Fibroblast of the conjunctiva (primary cell): ENCODE results near the gene LGR4.

ENCODE experiments used
- DNase-seq: peaks from one replicate; pipeline ENCODE4 v3.0.0-alpha.2; 2010; ENCODE audit warnings: low read depth

The LGR4 gene

GRCh38 chr11:27482793-27483192, 10.2 kb upstream of the LGR4 start:
- no peak for DNase-seq

- no peak for DNase-seq
Measured at GRCh38 chr11:27481992-27482391, 9.4 kb upstream of the LGR4 start.

GRCh38 chr11:27477831-27478230, 5.2 kb upstream of the LGR4 start:
- DNase-seq: no peak

DNA sequence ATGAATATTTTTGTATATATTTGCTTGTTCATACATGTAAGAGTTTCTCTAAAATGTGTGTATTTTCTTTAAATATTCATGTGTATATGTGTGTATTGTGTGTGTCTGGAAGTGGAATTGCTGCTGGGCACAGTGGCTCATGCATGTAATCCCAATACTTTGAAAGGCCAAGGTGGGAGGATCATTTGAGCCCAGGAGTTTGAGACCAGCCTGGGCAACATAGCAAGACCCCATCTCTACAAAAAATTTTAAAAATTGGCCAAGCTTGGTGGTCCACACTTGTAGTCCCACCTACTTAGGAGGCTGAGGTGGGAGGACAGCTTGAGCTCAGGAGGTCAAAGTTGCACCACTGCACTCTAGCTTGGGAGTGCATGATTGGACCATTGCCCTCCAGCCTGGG, 4.7 kb upstream of the LGR4 start:
- DNase-seq: no peak

- no peak for DNase-seq
Measured at GRCh38 chr11:27475622-27476021, 3.0 kb upstream of the LGR4 start.

DNA sequence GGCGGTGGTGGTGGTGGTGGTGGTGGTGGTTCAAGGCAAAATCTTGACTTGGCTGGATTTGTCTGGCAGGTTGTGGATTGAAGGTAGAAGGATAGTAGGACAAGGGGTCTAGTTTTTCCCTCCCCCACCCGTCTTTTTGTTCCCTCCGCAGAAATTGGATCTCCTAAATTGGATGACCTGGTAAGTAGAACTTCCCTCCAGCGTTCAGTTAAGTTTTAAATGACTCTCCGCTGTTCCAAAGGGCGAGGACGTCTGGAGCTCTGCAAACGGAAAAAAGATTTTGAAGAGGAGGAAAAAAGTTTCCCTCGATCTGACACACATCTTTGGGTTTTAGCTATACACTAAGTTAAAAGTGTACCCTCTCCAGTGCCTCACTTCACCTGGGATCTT, 422 bp upstream of the LGR4 start:
- DNase-seq: no peak

GRCh38 chr11:27471589-27472397, 797 bp downstream of the LGR4 start:
- DNase-seq: no peak

GRCh38 chr11:27470826-27471588, 1.6 kb downstream of the LGR4 start:
- DNase-seq: no peak

GRCh38 chr11:27470166-27470565, 2.4 kb downstream of the LGR4 start:
- no peak for DNase-seq

- DNase-seq: no peak
Measured at GRCh38 chr11:27468995-27469695, 3.4 kb downstream of the LGR4 start.

DNA sequence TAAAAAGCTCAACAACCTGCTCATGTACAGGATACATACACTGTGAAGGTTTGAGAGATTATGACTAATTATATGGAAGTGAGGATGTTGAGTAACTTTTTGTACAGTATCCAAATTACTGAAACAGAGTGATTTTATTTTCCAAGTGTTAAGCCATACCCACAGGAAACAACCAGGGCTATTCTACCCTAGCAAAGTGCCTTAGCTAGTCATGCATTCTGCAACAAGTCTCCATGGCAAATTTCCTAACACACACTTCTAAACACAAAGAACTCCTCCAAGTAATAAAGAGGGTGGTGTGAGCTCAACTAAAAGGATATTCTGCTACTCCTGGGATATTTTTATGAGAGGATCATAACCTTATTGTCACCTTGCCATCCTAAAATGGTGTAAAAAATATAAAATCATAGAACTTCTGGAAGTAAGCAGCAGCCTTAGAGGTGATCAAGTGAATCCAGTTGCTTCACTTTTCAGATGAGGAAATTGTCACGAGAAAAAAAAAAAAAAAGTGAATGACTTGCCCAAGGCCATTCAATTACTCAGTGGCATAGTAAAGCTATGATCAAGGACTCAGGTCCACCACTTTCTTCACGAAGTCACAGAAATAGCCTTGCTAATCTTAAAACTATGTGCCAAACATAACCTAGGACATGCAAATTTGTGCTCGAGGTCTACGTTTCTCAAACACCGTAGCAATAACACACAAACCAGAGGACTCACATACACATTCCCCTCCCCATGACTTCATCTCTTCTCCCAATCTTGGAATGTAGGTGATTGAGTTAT, 4.2 kb downstream of the LGR4 start:
- DNase-seq: peak; percentile 55

DNA sequence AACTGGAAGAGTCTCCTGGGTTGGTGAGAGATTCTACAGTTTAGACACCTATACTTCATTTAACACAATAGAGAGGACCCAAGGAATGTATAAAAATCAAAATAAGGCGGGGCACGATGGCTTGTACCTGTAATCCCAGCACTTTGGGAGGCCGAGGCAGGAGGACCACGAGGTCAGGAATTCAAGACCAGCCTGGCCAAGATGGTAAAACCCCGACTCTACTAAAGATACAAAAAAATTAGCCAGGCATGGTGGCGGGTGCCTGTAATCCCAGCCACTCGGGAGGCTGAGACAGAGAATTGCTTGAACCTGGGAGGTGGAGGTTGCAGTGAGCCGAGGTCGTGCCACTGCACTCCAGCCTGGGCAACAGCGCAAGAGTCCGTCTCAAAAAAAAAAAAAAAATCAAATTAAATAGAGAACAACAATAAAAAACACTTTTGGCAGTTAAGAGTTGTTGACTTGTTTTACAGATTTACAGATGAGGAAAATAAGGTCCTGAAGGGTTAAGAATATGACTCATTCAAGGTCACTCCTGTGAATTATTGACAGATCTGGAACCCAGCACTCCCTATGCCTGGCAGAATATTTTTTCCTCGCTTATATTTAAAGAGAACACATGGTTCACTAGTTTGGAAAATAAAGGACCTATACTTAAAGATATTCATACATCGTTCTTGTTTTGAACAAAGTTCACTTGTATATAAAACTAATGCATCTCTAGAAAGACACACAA, 5.2 kb downstream of the LGR4 start:
- DNase-seq: no peak

DNA sequence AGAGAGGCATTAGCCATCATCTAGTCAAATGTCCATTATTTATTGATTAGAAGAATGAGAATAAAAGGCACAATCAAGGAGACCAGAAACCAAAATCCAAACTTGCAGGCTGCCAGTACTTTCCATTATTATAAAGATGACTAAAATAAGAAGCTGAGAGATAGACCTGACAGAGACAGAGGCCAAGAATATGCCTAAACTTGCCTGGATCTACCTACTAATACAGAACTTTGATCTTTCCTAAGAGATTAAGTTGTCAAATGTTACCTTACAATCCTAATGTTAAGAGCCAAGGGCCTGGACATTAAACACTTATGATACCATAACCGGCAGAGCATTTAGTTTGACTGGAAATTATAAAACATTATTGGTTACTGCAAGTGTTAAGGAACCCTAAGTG, 6.2 kb downstream of the LGR4 start:
- no peak for DNase-seq

GRCh38 chr11:27465629-27466028, 7.0 kb downstream of the LGR4 start:
- no peak for DNase-seq

GRCh38 chr11:27464909-27465308, 7.7 kb downstream of the LGR4 start:
- no peak for DNase-seq

DNA sequence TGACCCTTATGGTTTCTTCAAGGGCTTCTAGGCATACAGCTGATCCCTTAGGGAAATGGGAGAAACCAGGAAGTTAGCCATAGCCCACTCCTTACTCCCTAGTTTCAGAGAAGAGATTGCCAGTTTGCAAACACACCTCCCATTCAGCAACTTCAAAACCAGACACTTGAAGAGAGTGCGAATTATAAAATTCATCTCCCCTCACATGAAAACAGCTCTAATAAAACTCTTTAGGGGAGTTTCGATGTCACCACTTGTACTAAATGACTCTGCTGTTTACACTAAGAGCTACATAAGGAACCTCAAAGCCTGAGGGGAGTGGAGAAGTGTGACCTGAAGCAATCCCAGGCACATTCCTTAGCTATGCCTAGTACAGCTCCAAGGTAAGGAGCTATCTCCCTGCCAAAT, 8.3 kb downstream of the LGR4 start:
- DNase-seq: no peak

DNA sequence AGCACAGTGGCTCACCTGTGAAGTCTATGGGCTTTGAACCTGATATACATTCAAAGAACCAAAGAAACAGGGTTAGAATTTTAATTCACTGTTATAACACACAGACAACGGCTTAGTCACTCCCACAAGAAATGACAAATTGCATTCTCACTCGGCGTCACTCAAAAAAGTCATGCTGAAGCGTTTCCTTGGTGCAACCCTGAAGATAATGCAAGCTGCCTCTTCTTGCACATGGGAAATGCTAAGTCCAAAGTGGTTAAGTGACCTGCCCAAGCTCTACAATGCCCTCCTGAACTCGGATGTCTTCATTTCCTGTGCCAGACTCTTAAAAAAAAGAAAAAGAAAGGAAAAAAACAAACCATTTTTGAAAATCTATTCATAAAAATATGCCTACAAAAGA, 10.0 kb downstream of the LGR4 start:
- no peak for DNase-seq

DNA sequence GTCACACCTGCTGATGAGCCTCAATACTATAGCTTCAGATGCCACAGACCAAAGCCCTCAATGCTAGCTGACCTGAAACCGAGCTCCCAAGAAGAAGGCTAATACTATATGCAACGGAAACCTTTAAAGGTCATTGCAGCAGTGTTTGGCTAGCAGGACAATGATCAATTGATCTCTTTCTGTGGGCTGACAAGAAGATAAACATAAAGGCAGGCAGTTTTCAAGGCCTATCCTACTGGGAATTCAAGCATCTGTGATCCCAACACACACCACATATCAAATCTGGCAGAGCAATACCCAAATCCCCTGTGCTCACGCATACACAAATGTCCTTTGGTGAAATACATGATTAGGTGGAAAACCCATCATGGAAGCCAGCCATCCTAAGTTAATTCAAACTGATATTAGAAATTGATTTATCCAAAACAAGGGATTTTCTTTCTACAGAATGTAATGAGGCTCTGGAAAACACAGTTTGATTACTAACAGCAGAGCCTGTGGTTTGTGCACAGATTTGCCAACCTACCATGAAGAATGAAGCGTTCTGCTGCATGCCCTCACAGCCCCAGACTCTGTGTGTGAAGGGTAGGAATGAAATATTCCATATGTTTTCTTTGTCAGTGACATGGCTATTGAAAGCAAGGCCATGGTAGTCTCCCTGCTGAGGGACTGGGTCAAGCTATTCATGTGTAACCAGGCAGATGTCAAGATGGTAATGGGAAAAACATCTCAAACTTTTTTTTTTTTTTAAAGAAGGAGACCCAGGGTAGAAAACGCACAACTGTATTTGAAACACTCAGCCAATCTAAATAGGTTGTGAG, 12.2 kb downstream of the LGR4 start:
- DNase-seq: no peak

- no peak for DNase-seq
Measured at GRCh38 chr11:27459191-27459590, 13.4 kb downstream of the LGR4 start.

GRCh38 chr11:27458182-27458581, 14.4 kb downstream of the LGR4 start:
- DNase-seq: no peak
